CD14-positive monocyte (primary cell): ENCODE measurements around the gene RIMS1. TPM values are rescaled to one million over a fixed set of nuclear protein-coding genes. Genes with fewer than 3 reads are reported as not detected.
"Not testable (repeated sequence)": the region's sequence is repeated elsewhere in the genome, so short reads cannot be mapped to it uniquely, and the experiment has no call there.

Experiments
- DNase-seq, 3 donors: peaks; one replicate each; pipeline ENCODE4 v3.0.0-alpha.2; 2011 to 2022
- H2AFZ ChIP-seq: 2 replicates; pipeline ENCODE4 v1.6.0; 2012; ENCODE audit warnings: mild to moderate bottlenecking, low read depth, low read length, inconsistent platforms; ENCODE audit not compliant: insufficient read depth, poor library complexity, severe bottlenecking
- H3K27ac ChIP-seq, 2 donors: 1 replicate in 1 of 2; 2 replicates in 1 of 2; pipeline ENCODE4 v1.5.1; 2012 to 2013; ENCODE audit warnings: low read length in 2 of 2, control low read depth in 1 of 2, inconsistent platforms in 1 of 2, low read depth in 1 of 2, mild to moderate bottlenecking in 1 of 2
- H3K27me3 ChIP-seq, 2 donors: one replicate each; pipeline versions ENCODE4 v1.6.0 to v1.6.1; 2011 to 2013; ENCODE audit warnings: low read length in 2 of 2; ENCODE audit not compliant: control insufficient read depth in 2 of 2, insufficient read depth in 2 of 2
- H3K36me3 ChIP-seq, 2 donors: replicated peaks in 1 of 2; 1 replicate in 1 of 2; 2 replicates in 1 of 2; pipeline versions ENCODE4 v1.5.1 to v1.6.1; 2012 to 2013; ENCODE audit warnings: low read length in 2 of 2, control low read depth in 1 of 2, inconsistent platforms in 1 of 2, mild to moderate bottlenecking in 1 of 2; ENCODE audit not compliant: insufficient read depth in 2 of 2, control insufficient read depth in 1 of 2
- H3K4me1 ChIP-seq, 2 donors: 1 replicate in 1 of 2; 2 replicates in 1 of 2; pipeline versions ENCODE4 v1.5.1 to v1.6.1; 2012 to 2013; ENCODE audit warnings: low read length in 2 of 2, control low read depth in 1 of 2, inconsistent platforms in 1 of 2, mild to moderate bottlenecking in 1 of 2, moderate library complexity in 1 of 2; ENCODE audit not compliant: insufficient read depth in 2 of 2, control insufficient read depth in 1 of 2
- H3K4me2 ChIP-seq: replicated peaks from 2 replicates; pipeline ENCODE3; 2012; ENCODE audit warnings: low read length, moderate library complexity, mild to moderate bottlenecking; ENCODE audit not compliant: poor library complexity, severe bottlenecking; ENCODE audit errors: extremely low read depth
- H3K4me3 ChIP-seq, 3 experiments: fragments of 200-600 bp in 1 of 3; sonication (generic) in 1 of 3; replicated peaks in 1 of 3; 1 replicate in 2 of 3; 2 replicates in 1 of 3; pipeline ENCODE4 v1.5.1; 2011 to 2013; ENCODE audit warnings: low read length in 3 of 3, mild to moderate bottlenecking in 3 of 3, control low read depth in 2 of 3, low read depth in 2 of 3, inconsistent platforms in 1 of 3, moderate library complexity in 1 of 3
- H3K79me2 ChIP-seq: 2 replicates; pipeline ENCODE4 v1.6.0; 2012; ENCODE audit warnings: mild to moderate bottlenecking, control low read depth, inconsistent platforms, low read length, moderate library complexity; ENCODE audit not compliant: insufficient read depth
- H3K9ac ChIP-seq: 2 replicates; pipeline ENCODE4 v1.6.0; 2017; ENCODE audit warnings: low read length, mild to moderate bottlenecking; ENCODE audit not compliant: insufficient read depth, poor library complexity, severe bottlenecking
- H3K9me3 ChIP-seq, 2 donors: replicated peaks in 1 of 2; 1 replicate in 1 of 2; 2 replicates in 1 of 2; pipeline versions ENCODE4 v1.5.1 to v1.6.1; 2012 to 2013; ENCODE audit warnings: low read length in 2 of 2, control low read depth in 1 of 2; ENCODE audit not compliant: control insufficient read depth in 1 of 2, insufficient read depth in 1 of 2
- H4K20me1 ChIP-seq: 2 replicates; pipeline ENCODE4 v1.6.0; 2012; ENCODE audit warnings: mild to moderate bottlenecking, low read length, control low read depth, moderate library complexity; ENCODE audit not compliant: insufficient read depth
- H3K27ac Mint-ChIP-seq, 7 donors: one replicate each; pipeline ENCODE4 v1.8.0; 2020; ENCODE audit warnings: mild to moderate bottlenecking in 7 of 7, mixed read lengths in 7 of 7, moderate library complexity in 6 of 7, inconsistent platforms in 2 of 7
- H3K27me3 Mint-ChIP-seq, 3 donors: one replicate each; pipeline ENCODE4 v1.8.0; 2021 to 2022; ENCODE audit warnings: low read depth in 3 of 3, mild to moderate bottlenecking in 3 of 3, mixed read lengths in 3 of 3, moderate library complexity in 3 of 3, inconsistent platforms in 1 of 3
- H3K36me3 Mint-ChIP-seq, 2 donors: one replicate each; pipeline ENCODE4 v1.8.0; 2020; ENCODE audit warnings: mixed read lengths in 2 of 2, inconsistent platforms in 1 of 2, mild to moderate bottlenecking in 1 of 2
- H3K4me1 Mint-ChIP-seq: one replicate; pipeline ENCODE4 v1.8.0; 2020; ENCODE audit warnings: mild to moderate bottlenecking, mixed read lengths
- H3K4me3 Mint-ChIP-seq, 2 donors: one replicate each; pipeline ENCODE4 v1.8.0; 2020; ENCODE audit warnings: mild to moderate bottlenecking in 2 of 2, mixed read lengths in 2 of 2, moderate library complexity in 1 of 2
- H3K9me3 Mint-ChIP-seq, 7 donors: one replicate each; pipeline ENCODE4 v1.8.0; 2020 to 2022; ENCODE audit warnings: mixed read lengths in 7 of 7, mild to moderate bottlenecking in 6 of 7, moderate library complexity in 6 of 7, inconsistent platforms in 2 of 7
- CTCF ChIP-seq: fragments of 200-600 bp; IDR thresholded peaks from one replicate; pipeline ENCODE4 v1.8.0; 2022; ENCODE audit warnings: antibody characterized with exemption, mild to moderate bottlenecking
- WGBS: methylation state at CpG from one replicate; pipeline ENCODE4 v1.1.5; 2013; ENCODE audit warnings: missing lambda C conversion rate; ENCODE audit not compliant: insufficient coverage; 5-methylcytosine and 5-hydroxymethylcytosine counted together
- intact Hi-C, 2 donors: fragments of 100-400 bp; cut with micrococcal nuclease; formaldehyde crosslinking; loops; one replicate each; pipeline versions ENCODE4 v1.15.0 to v1.15.1; 2023
- polyA plus RNA-seq, 3 donors: library from polyadenylated mRNA; depleted of rRNA in 1 of 3; unstranded in 2 of 3; stranded (reverse) in 1 of 3; fragments of 300-500 nt in 2 of 3; fragments of >200 nt in 1 of 3; fragmentation: Illumina TruSeq in 2 of 3; gene quantifications; 1 replicate in 2 of 3; 2 replicates in 1 of 3; pipeline ENCODE4 v1.2.3, GENCODE V29; 2012 to 2021

RIMS1 gene
- polyA plus RNA-seq, 3 donors = not detected

- no peaks in the 10 kb centered on the region for H3K79me2 ChIP-seq
- no peak overlapping the region for H3K4me3 ChIP-seq
- TF ChIP-seq CTCF = no peak
- no peak overlapping the region for H3K4me3 Mint-ChIP-seq
- no peak overlapping the region for H3K27ac Mint-ChIP-seq
- no peaks in the 10 kb centered on the region for H3K36me3 ChIP-seq
- H4K20me1 ChIP-seq = no peaks in the 10 kb centered on the region
- no peaks in the 10 kb centered on the region for H3K4me1 ChIP-seq
- H3K9me3 Mint-ChIP-seq = peaks cover 4 to 19% (median 10%) of the 10 kb centered on the region in 7 donors
- H3K4me2 ChIP-seq = no peak overlapping the region
- no peaks in the 10 kb centered on the region for H3K36me3 Mint-ChIP-seq
- no peak overlapping the region for H3K9ac ChIP-seq
- peaks cover 11 to 13% of the 10 kb centered on the region in 2 donors for H3K9me3 ChIP-seq
- H3K27me3 Mint-ChIP-seq = peaks cover 0 to 6% (median 0%) of the 10 kb centered on the region in 3 donors
- no CpG with 5 or more reads among the region's 4 CpGs for WGBS
- no peak overlapping the region for H2AFZ ChIP-seq
- intact Hi-C loops = no loop called here
- no peaks in the 10 kb centered on the region for H3K4me1 Mint-ChIP-seq
- no peak overlapping the region for H3K27ac ChIP-seq
- H3K27me3 ChIP-seq = no peaks in the 10 kb centered on the region
- no peak for DNase-seq
Measured at GRCh38 chr6:72002415-72002814, 116.1 kb downstream of the RIMS1 start.

- H3K4me1 Mint-ChIP-seq, H3K27me3 ChIP-seq, H3K36me3 ChIP-seq, H3K27me3 Mint-ChIP-seq, H3K4me2 ChIP-seq, H3K36me3 Mint-ChIP-seq, H3K27ac ChIP-seq, DNase-seq, H3K9ac ChIP-seq, H3K4me3 Mint-ChIP-seq, intact Hi-C loops, H2AFZ ChIP-seq, H3K4me1 ChIP-seq, H3K27ac Mint-ChIP-seq, H3K79me2 ChIP-seq, H4K20me1 ChIP-seq, H3K4me3 ChIP-seq: not testable (repeated sequence)
- 97% methylated on average over 4 of the region's 9 CpGs for WGBS
- H3K9me3 Mint-ChIP-seq = peaks cover 9 to 19% (median 15%) of the 10 kb centered on the region in 7 donors
- peaks cover 11 to 13% of the 10 kb centered on the region in 2 donors for H3K9me3 ChIP-seq
Measured at GRCh38 chr6:72006591-72006990, 120.2 kb downstream of the RIMS1 start.
